Spleen (tissue), 7 donors: ENCODE results near the gene CLCN7.

Experiments
- CTCF ChIP-seq, 11 experiments: fragments of 200-600 bp in 7 of 11; fragments of 450-650 bp in 4 of 11; sonication (generic) in 4 of 11; IDR thresholded peaks in 8 of 11; conservative IDR thresholded peaks in 3 of 11; 1 replicate in 7 of 11; 2 replicates in 4 of 11; pipeline versions ENCODE4 v1.4.0 to v1.8.0; 2016 to 2021; ENCODE audit warnings: antibody characterized with exemption in 11 of 11, inconsistent platforms in 4 of 11, mild to moderate bottlenecking in 1 of 11
- POLR2AphosphoS5 ChIP-seq, 3 donors: sonication (generic); formaldehyde crosslinking; IDR thresholded peaks; one replicate each; pipeline ENCODE4 v1.5.1; 2017; ENCODE audit warnings: antibody characterized with exemption in 3 of 3
- donor health status: DM: no; HTN: no; CAD: no; lungs with moderate emphysema.
- donor health status: DM: no; HTN: no; CAD: no.
- donor health status: DM: no; HTN: no; CAD: no.

- TF ChIP-seq POLR2AphosphoS5 (IDR thresholded peaks at IDR 0.05) (no peak), CTCF (IDR thresholded peaks at IDR 0.05 in 8 of 11, conservative IDR thresholded peaks at IDR 0.05 in 3 of 11) (no peak)
These were observed 3.1 kb downstream of the CLCN7 start for GRCh38 chr16:1471569-1472194.
